Epidermal melanocyte (primary cell): ENCODE data around the gene GCLC.
"Not testable (repeated sequence)": the region's sequence is repeated elsewhere in the genome, so short reads cannot be mapped to it uniquely, and the experiment has no call there.

Experiments used
- DNase-seq: peaks from one replicate; pipeline ENCODE4 v3.0.0; 2011; ENCODE audit warnings: low spot score; ENCODE audit not compliant: insufficient read length

GCLC gene

GRCh38 chr6:53495506-53496499 is 49.1 kb downstream of the GCLC start:
- no peak for DNase-seq

GRCh38 chr6:53494076-53494475 is 50.8 kb downstream of the GCLC start:
- DNase-seq = no peak

- no peak for DNase-seq
Measured at GRCh38 chr6:53493635-53494025, 51.3 kb downstream of the GCLC start.

GRCh38 chr6:53492860-53493634 is 51.9 kb downstream of the GCLC start:
- DNase-seq = peak; percentile 22

GRCh38 chr6:53487080-53487479 is 57.8 kb downstream of the GCLC start:
- no peak for DNase-seq

- DNase-seq = no peak
Measured at GRCh38 chr6:53486679-53487078, 58.2 kb downstream of the GCLC start.

GRCh38 chr6:53484476-53485280 is 60.2 kb downstream of the GCLC start:
- DNase-seq = no peak

- DNase-seq = no peak
Measured at GRCh38 chr6:53483423-53484353, 61.2 kb downstream of the GCLC start.

GRCh38 chr6:53481323-53481722 is 63.6 kb downstream of the GCLC start:
- DNase-seq = no peak

GRCh38 chr6:53480774-53481173 is 64.1 kb downstream of the GCLC start:
- DNase-seq = not testable (repeated sequence)

GRCh38 chr6:53479871-53480270 is 65.0 kb downstream of the GCLC start:
- DNase-seq = no peak

GRCh38 chr6:53476964-53477363 is 67.9 kb downstream of the GCLC start:
- DNase-seq = no peak

- no peak for DNase-seq
Measured at GRCh38 chr6:53474010-53474409, 70.9 kb downstream of the GCLC start.

GRCh38 chr6:53469163-53469562 is 75.7 kb downstream of the GCLC start:
- no peak for DNase-seq

GRCh38 chr6:53466257-53466656 is 78.6 kb downstream of the GCLC start:
- DNase-seq = no peak

- no peak for DNase-seq
Measured at GRCh38 chr6:53465732-53466131, 79.2 kb downstream of the GCLC start.

GRCh38 chr6:53464927-53465460 is 79.9 kb downstream of the GCLC start:
- DNase-seq = no peak

- DNase-seq = no peak
Measured at GRCh38 chr6:53464483-53464882, 80.4 kb downstream of the GCLC start.

- no peak for DNase-seq
Measured at GRCh38 chr6:53461696-53462095, 83.2 kb downstream of the GCLC start.

GRCh38 chr6:53461041-53461656 is 83.8 kb downstream of the GCLC start:
- DNase-seq = no peak
